Right lobe of liver (tissue), 4 donors: ENCODE measurements around the gene FMN1.

ENCODE experiments used
- POLR2A ChIP-seq: fragments of 450-650 bp; IDR thresholded peaks from one replicate; pipeline ENCODE4 v1.6.1; 2017; ENCODE audit warnings: antibody characterized with exemption, mild to moderate bottlenecking
- TF ChIP-seq, protein P1 (sequence below), 4 donors: fragments of 200-600 bp in 3 of 4; fragments of 450-650 bp in 1 of 4; IDR thresholded peaks; one replicate each; pipeline versions ENCODE4 v1.5.1 to v1.8.0; 2016 to 2022; ENCODE audit warnings: antibody characterized with exemption in 4 of 4, mild to moderate bottlenecking in 2 of 4
- donor health status: DM: no; HTN: no; CAD: no.
- donor health status: DM: no; HTN: no; CAD: no.
- donor health status: DM: no; HTN: yes; CAD: no.

DNA sequence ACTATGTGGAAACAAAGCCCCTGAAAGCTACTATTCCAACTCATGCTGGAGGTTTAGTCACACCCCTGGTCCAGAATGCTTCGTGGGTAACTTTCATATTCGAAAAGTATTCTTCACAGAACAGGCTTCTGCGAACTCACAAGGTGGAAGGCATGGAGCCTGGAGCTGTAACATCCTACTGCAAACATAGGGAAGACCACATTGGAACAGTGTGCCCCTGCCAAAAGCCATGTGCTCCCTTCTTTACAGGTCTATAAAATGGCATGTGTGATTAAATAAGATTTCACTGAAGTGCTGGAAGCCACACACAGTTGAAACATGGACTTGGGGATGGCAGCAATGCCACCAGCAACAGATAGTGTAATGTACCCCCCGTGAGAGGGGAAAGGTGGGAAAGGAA is 370.8 kb downstream of the FMN1 start:
- TF ChIP-seq, protein P1, sequence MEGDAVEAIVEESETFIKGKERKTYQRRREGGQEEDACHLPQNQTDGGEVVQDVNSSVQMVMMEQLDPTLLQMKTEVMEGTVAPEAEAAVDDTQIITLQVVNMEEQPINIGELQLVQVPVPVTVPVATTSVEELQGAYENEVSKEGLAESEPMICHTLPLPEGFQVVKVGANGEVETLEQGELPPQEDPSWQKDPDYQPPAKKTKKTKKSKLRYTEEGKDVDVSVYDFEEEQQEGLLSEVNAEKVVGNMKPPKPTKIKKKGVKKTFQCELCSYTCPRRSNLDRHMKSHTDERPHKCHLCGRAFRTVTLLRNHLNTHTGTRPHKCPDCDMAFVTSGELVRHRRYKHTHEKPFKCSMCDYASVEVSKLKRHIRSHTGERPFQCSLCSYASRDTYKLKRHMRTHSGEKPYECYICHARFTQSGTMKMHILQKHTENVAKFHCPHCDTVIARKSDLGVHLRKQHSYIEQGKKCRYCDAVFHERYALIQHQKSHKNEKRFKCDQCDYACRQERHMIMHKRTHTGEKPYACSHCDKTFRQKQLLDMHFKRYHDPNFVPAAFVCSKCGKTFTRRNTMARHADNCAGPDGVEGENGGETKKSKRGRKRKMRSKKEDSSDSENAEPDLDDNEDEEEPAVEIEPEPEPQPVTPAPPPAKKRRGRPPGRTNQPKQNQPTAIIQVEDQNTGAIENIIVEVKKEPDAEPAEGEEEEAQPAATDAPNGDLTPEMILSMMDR (IDR thresholded peaks at IDR 0.05): no peak
- TF ChIP-seq POLR2A: no peak
